Measurements from ENCODE around the gene PSMG3. TPM values are rescaled to one million over a fixed set of nuclear protein-coding genes. Genes with fewer than 3 reads are reported as not detected.
A peak's percentile ranks its signal among the peaks of the same experiment; 100 is the strongest.

PSMG3 gene
- polyA plus RNA-seq, 1 experiment = 31.1 TPM

DNA sequence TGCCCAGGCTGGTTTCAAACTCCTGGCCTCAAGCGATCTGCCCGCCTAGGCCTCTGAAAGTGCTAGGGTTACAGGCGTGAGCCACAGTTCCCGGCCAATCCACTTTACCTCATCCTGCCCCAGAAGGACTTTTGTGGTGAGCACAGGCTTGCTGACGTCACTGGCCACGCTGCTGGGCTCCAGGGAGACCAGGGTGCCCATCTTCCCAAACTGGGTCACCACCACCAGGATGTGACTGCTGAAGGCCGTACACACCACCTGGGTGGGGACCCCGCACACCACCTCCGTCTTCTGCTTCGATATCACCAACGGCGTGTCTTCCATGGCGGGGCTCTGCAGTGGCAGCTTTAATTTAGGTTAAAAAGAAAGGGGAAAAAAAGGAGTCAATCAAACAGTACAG, 816 bp downstream of the PSMG3 start:
- POLR2A ChIA-PET = no interaction called here
- H3K27ac ChIP-seq (ENCODE audit: low read depth, low read length) = peak overlapping the region; percentile 94
- H3K27me3 ChIP-seq (ENCODE audit: control insufficient read depth, insufficient read depth, low read length) = no peaks in the 10 kb centered on the region
- no peak for DNase-seq (ENCODE audit: low read depth, low spot score)
- peak overlapping the region; percentile 87 for H3K4me3 ChIP-seq (ENCODE audit: low read depth, low read length)
- no peaks in the 10 kb centered on the region; the same call in 1 of the 2 replicates for H3K9me3 ChIP-seq (ENCODE audit: control insufficient read depth, insufficient read depth, low read length)
- CTCF ChIA-PET = no interaction called here
- TF ChIP-seq CTCF (IDR thresholded peaks at IDR 0.05; ENCODE audit: low read depth, low read length) = no peak

DNA sequence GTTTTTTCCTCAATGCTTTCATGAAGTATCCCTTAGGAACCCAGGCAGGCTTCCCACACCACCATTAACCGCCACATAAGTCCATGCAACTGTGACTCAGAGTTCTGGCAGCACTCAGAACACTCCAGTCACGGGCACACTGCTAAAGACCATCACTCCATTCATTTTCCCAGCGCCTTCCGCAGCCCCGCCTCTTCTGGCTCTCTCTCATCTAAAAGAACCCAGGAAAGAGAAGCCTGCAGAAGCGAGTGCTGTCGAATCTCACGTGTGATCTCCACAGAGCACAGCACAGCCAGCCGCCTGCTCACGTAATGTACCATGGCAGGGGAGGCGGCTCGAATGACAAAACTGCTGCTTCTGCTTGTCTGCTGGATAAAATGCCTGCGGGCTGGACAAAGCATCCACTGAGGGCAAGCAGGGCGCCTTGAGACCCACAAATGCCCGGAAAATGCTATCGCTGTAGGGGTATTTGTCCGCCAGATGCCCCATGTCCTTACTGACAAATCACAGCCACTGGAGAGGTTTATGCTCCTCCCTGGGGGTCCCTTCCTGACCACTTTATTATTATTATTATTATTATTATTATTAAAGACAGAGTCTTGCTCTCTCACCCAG, 1.8 kb downstream of the PSMG3 start:
- no peaks in the 10 kb centered on the region for H3K27me3 ChIP-seq (ENCODE audit: control insufficient read depth, insufficient read depth, low read length)
- ChIA-PET CTCF (no interaction called here), POLR2A (no interaction called here)
- no peak for TF ChIP-seq CTCF (IDR thresholded peaks at IDR 0.05; ENCODE audit: low read depth, low read length)
- no peaks in the 10 kb centered on the region; the same call in 1 of the 2 replicates for H3K9me3 ChIP-seq (ENCODE audit: control insufficient read depth, insufficient read depth, low read length)
- peak; percentile 83 for DNase-seq (ENCODE audit: low read depth, low spot score)
- H3K4me3 ChIP-seq (ENCODE audit: low read depth, low read length) = peak overlapping the region; percentile 39
- peak overlapping the region; percentile 94 for H3K27ac ChIP-seq (ENCODE audit: low read depth, low read length)

GRCh38 chr7:1567049-1567771, 2.6 kb downstream of the PSMG3 start:
- DNase-seq (ENCODE audit: low read depth, low spot score) = no peak
- ChIA-PET CTCF (no interaction called here), POLR2A (interaction anchor here (0.8 kb wide), 1 partner anchor 12 kb away, joined by 3 read pairs; no protein-coding TSS in a partner anchor)
- Histone ChIP-seq H3K4me3 (ENCODE audit: low read depth, low read length) (peak overlapping the region; percentile 39), H3K9me3 (ENCODE audit: control insufficient read depth, insufficient read depth, low read length) (no peaks in the 10 kb centered on the region; the same call in 1 of the 2 replicates), H3K27ac (ENCODE audit: low read depth, low read length) (peak overlapping the region; percentile 94), H3K27me3 (ENCODE audit: control insufficient read depth, insufficient read depth, low read length) (no peaks in the 10 kb centered on the region)
- TF ChIP-seq CTCF (IDR thresholded peaks at IDR 0.05; ENCODE audit: low read depth, low read length) = no peak

- ChIA-PET CTCF (no interaction called here), POLR2A (interaction anchor here (0.8 kb wide), 1 partner anchor 11 kb away, joined by 3 read pairs; no protein-coding TSS in a partner anchor)
- TF ChIP-seq CTCF (IDR thresholded peaks at IDR 0.05; ENCODE audit: low read depth, low read length) = no peak
- Histone ChIP-seq H3K4me3 (ENCODE audit: low read depth, low read length) (no peak overlapping the region), H3K27me3 (ENCODE audit: control insufficient read depth, insufficient read depth, low read length) (no peaks in the 10 kb centered on the region), H3K9me3 (ENCODE audit: control insufficient read depth, insufficient read depth, low read length) (no peaks in the 10 kb centered on the region; the same call in 1 of the 2 replicates), H3K27ac (ENCODE audit: low read depth, low read length) (no peak overlapping the region)
- DNase-seq (ENCODE audit: low read depth, low spot score) = no peak
These were observed 3.2 kb downstream of the PSMG3 start for GRCh38 chr7:1566687-1567048.

GRCh38 chr7:1564603-1565022, 5.2 kb downstream of the PSMG3 start:
- no peak for TF ChIP-seq CTCF (IDR thresholded peaks at IDR 0.05; ENCODE audit: low read depth, low read length)
- ChIA-PET POLR2A (no interaction called here), CTCF (no interaction called here)
- no peak for DNase-seq (ENCODE audit: low read depth, low spot score)
- Histone ChIP-seq H3K27ac (ENCODE audit: low read depth, low read length) (no peak overlapping the region), H3K4me3 (ENCODE audit: low read depth, low read length) (no peak overlapping the region), H3K27me3 (ENCODE audit: control insufficient read depth, insufficient read depth, low read length) (no peaks in the 10 kb centered on the region), H3K9me3 (ENCODE audit: control insufficient read depth, insufficient read depth, low read length) (no peaks in the 10 kb centered on the region; the same call in 1 of the 2 replicates)

All from AG04450 (cell line).